Measurements from ENCODE around the gene MBOAT1.

Gene MBOAT1

GRCh38 chr6:20213271-20213798, 1.1 kb upstream of the MBOAT1 start:
- TF ChIP-seq RAD21 (IDR thresholded peaks at IDR 0.05; ENCODE audit: low read depth), result no peak

DNA sequence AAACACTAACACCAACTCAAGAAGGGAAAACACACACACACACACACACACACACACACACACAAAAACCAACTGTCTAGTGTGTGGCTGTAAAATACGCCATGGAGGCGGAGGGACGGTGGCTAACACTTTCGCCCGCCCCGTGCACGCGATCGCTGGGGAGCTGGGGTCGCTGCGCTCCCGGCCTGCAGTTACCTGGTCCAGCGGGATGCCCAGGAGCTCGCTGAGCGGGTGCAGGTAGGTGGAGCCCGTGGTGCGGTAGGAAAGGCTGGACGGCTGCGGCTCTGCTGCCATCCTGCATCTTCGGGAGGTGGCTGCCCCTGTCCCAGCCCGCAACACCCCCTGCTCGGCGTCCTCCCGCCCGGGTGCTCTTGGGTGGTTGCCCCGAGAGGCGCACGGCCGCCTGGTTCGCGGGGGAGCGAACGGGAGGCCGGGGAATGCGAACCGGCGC, 303 bp downstream of the MBOAT1 start:
- TF ChIP-seq CREB1 (IDR thresholded peaks at IDR 0.05; ENCODE audit: low read depth) (no peak), NFIC (IDR thresholded peaks at IDR 0.05) (no peak), YY1 (IDR thresholded peaks at IDR 0.05; ENCODE audit: low read depth) (no peak), FOXM1 (IDR thresholded peaks at IDR 0.05; ENCODE audit: borderline replicate concordance, low read depth) (no peak), EGR1 (IDR thresholded peaks at IDR 0.05) (no peak), TEAD4 (IDR thresholded peaks at IDR 0.05) (no peak), RAD21 (IDR thresholded peaks at IDR 0.05; ENCODE audit: low read depth) (no peak), ZBTB7A (IDR thresholded peaks at IDR 0.05; ENCODE audit: low read depth) (no peak), MAX (IDR thresholded peaks at IDR 0.05) (no peak; the same call in 1 of the 2 replicates), EP300 (IDR thresholded peaks at IDR 0.05; ENCODE audit: borderline replicate concordance) (no peak), CEBPB (IDR thresholded peaks at IDR 0.05) (no peak), TAF1 (IDR thresholded peaks at IDR 0.05; ENCODE audit: low read depth) (no peak), TCF12 (IDR thresholded peaks at IDR 0.05; ENCODE audit: low read depth) (no peak)
- TF ChIP-seq, protein P1, sequence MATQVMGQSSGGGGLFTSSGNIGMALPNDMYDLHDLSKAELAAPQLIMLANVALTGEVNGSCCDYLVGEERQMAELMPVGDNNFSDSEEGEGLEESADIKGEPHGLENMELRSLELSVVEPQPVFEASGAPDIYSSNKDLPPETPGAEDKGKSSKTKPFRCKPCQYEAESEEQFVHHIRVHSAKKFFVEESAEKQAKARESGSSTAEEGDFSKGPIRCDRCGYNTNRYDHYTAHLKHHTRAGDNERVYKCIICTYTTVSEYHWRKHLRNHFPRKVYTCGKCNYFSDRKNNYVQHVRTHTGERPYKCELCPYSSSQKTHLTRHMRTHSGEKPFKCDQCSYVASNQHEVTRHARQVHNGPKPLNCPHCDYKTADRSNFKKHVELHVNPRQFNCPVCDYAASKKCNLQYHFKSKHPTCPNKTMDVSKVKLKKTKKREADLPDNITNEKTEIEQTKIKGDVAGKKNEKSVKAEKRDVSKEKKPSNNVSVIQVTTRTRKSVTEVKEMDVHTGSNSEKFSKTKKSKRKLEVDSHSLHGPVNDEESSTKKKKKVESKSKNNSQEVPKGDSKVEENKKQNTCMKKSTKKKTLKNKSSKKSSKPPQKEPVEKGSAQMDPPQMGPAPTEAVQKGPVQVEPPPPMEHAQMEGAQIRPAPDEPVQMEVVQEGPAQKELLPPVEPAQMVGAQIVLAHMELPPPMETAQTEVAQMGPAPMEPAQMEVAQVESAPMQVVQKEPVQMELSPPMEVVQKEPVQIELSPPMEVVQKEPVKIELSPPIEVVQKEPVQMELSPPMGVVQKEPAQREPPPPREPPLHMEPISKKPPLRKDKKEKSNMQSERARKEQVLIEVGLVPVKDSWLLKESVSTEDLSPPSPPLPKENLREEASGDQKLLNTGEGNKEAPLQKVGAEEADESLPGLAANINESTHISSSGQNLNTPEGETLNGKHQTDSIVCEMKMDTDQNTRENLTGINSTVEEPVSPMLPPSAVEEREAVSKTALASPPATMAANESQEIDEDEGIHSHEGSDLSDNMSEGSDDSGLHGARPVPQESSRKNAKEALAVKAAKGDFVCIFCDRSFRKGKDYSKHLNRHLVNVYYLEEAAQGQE (IDR thresholded peaks at IDR 0.05; ENCODE audit: low read depth), result no peak
- TF ChIP-seq, protein P2, sequence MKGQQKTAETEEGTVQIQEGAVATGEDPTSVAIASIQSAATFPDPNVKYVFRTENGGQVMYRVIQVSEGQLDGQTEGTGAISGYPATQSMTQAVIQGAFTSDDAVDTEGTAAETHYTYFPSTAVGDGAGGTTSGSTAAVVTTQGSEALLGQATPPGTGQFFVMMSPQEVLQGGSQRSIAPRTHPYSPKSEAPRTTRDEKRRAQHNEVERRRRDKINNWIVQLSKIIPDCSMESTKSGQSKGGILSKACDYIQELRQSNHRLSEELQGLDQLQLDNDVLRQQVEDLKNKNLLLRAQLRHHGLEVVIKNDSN (IDR thresholded peaks at IDR 0.05), result no peak

- TF ChIP-seq, protein P1 (IDR thresholded peaks at IDR 0.05; ENCODE audit: low read depth), result no peak
- TF ChIP-seq MAX (IDR thresholded peaks at IDR 0.05), result no peak
- TF ChIP-seq NFIC (IDR thresholded peaks at IDR 0.05), result no peak
- TF ChIP-seq RAD21 (IDR thresholded peaks at IDR 0.05; ENCODE audit: low read depth), result no peak
- no peak for TF ChIP-seq CEBPB (IDR thresholded peaks at IDR 0.05)
- TF ChIP-seq CREB1 (IDR thresholded peaks at IDR 0.05; ENCODE audit: low read depth), result no peak
- no peak for TF ChIP-seq FOXM1 (IDR thresholded peaks at IDR 0.05; ENCODE audit: borderline replicate concordance, low read depth)
Observed at GRCh38 chr6:20211037-20211940, 980 bp downstream of the MBOAT1 start.

GRCh38 chr6:20210158-20210557, 2.1 kb downstream of the MBOAT1 start:
- TF ChIP-seq CREB1 (IDR thresholded peaks at IDR 0.05; ENCODE audit: low read depth) (no peak), FOXM1 (IDR thresholded peaks at IDR 0.05; ENCODE audit: borderline replicate concordance, low read depth) (no peak), TEAD4 (IDR thresholded peaks at IDR 0.05) (no peak), EP300 (IDR thresholded peaks at IDR 0.05; ENCODE audit: borderline replicate concordance) (no peak), CEBPB (IDR thresholded peaks at IDR 0.05) (no peak), TAF1 (IDR thresholded peaks at IDR 0.05; ENCODE audit: low read depth) (no peak), MAX (IDR thresholded peaks at IDR 0.05) (no peak), YY1 (IDR thresholded peaks at IDR 0.05; ENCODE audit: low read depth) (no peak), RAD21 (IDR thresholded peaks at IDR 0.05; ENCODE audit: low read depth) (no peak), EGR1 (IDR thresholded peaks at IDR 0.05) (no peak), TCF12 (IDR thresholded peaks at IDR 0.05; ENCODE audit: low read depth) (no peak), ZBTB7A (IDR thresholded peaks at IDR 0.05; ENCODE audit: low read depth) (no peak), NFIC (IDR thresholded peaks at IDR 0.05) (no peak)
- TF ChIP-seq, protein P1 (IDR thresholded peaks at IDR 0.05; ENCODE audit: low read depth), result no peak
- TF ChIP-seq, protein P2 (IDR thresholded peaks at IDR 0.05), result no peak
